Measurements from ENCODE around the gene ACTG1. TPM values are rescaled to one million over a fixed set of nuclear protein-coding genes. Genes with fewer than 3 reads are reported as not detected.

Gene ACTG1
- total RNA-seq, 1 donor from 2014 or later = 2,949 TPM

Other genes starting within 250 kb of the ACTG1 start
- gene SLC38A10, start 217.5 kb downstream of the ACTG1 start, total RNA-seq = 75.9 and 97.1 TPM in 2 replicates
- gene BAHCC1, start 117.3 kb downstream of the ACTG1 start, total RNA-seq = 0.13 and 0.42 TPM in 2 replicates
- 3.2 and 5.5 TPM in 2 replicates for gene FSCN2, start 15.6 kb upstream of the ACTG1 start, total RNA-seq
- gene FAAP100, start 39.6 kb upstream of the ACTG1 start, total RNA-seq = 42.6 and 48.2 TPM in 2 replicates
- gene NPLOC4, start 124.3 kb upstream of the ACTG1 start, total RNA-seq = 96.8 and 132 TPM in 2 replicates
- 0.34 and 0.95 TPM in 2 replicates for gene TSPAN10, start 124.4 kb upstream of the ACTG1 start, total RNA-seq
- 0.42 and 1.2 TPM in 2 replicates for gene PDE6G, start 143.7 kb upstream of the ACTG1 start, total RNA-seq
- 36.7 and 37.3 TPM in 2 replicates for gene OXLD1, start 153.8 kb upstream of the ACTG1 start, total RNA-seq
- 34.7 and 41.3 TPM in 2 replicates for gene CCDC137, start 153.9 kb upstream of the ACTG1 start, total RNA-seq
- gene ARL16, start 171.0 kb upstream of the ACTG1 start, total RNA-seq = 30.7 and 33.3 TPM in 2 replicates
- 132 and 151 TPM in 2 replicates for gene HGS, start 171.2 kb upstream of the ACTG1 start, total RNA-seq
- 68.8 and 69.8 TPM in 2 replicates for gene MRPL12, start 190.6 kb upstream of the ACTG1 start, total RNA-seq
- gene SLC25A10, start 199.5 kb upstream of the ACTG1 start, total RNA-seq = 6.1 and 6.4 TPM in 2 replicates